ENCODE data around the gene MLLT1.
"Not testable (repeated sequence)": the region's sequence is repeated elsewhere in the genome, so short reads cannot be mapped to it uniquely, and the experiment has no call there.

The MLLT1 gene, protein sequence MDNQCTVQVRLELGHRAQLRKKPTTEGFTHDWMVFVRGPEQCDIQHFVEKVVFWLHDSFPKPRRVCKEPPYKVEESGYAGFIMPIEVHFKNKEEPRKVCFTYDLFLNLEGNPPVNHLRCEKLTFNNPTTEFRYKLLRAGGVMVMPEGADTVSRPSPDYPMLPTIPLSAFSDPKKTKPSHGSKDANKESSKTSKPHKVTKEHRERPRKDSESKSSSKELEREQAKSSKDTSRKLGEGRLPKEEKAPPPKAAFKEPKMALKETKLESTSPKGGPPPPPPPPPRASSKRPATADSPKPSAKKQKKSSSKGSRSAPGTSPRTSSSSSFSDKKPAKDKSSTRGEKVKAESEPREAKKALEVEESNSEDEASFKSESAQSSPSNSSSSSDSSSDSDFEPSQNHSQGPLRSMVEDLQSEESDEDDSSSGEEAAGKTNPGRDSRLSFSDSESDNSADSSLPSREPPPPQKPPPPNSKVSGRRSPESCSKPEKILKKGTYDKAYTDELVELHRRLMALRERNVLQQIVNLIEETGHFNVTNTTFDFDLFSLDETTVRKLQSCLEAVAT

DNA sequence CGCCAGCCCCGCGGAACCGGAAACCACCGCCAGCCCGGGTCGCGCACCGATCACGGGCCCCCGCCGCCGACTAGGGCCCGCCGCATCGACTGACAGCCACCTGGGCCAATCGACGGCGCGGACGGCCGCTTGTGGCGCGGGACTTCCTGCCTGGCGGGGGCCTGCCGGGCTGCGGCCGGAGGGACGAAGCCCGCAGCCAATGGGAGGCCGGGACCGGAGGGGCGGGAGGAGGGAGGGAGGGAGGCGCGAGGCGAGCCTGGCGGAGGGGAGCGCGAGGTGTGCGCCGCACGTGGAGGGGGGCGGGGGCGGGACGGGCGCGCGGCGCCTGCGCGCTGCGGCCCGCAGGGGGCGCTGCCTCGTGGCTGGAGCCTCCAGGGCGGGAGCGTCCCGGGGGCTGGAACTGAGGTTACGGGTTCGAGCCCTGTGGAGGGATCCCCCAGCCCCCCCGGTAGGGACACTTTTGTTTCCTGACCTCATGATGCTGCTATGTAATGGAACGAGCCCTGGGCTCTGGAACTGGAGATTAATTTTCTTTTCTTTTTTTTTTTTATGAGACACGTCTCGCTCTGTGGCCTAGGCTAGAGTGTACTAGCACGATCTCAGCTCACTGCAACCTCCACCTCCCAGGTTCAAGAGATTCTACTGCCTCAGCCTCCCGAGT is at the start of gene MLLT1:
Gene MLLT1 (minus strand): TSS at position 45 of the 661 bp plus-strand sequence. CDS start 191 bp downstream, outside the sequence.
- peak; percentile 76 for DNase-seq

DNA sequence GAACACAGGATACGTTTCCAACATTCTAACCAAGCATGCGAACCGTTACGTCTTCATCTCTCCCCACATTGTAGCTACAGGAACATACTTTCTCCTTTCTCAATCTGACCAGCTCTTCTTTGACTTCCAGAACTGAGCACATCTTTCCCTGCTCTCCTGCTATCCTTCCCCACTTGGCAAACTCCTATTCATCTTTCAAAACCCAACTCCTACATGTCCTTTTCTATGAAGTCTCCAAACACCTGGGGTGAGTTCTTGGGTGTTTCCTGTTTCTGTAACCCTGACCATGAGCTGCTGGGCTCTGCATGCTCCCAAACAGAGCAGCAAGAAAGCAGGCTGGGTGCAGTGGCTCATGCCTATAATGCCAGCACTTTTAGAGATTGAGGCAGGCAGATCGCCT is 47.0 kb upstream of the MLLT1 start:
- DNase-seq, result no peak

DNA sequence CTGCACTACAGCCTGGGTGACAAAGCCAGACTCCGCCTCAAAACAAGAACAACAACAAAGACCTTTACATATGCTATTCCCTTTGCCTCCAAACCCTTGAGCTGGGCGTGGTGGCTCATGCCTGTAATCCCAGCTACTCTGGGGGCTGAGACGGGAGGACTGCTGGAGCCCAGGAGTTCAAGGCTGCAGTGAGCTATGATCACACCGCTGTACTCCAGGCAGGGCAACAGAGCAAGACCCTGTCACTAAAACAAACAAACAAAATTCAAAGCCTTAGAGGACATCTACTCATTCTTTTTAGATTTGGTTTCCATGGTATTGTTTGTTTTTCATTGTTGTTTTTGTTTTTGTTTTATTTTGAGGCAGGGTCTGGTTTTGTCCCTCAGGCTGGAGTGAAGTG is 45.8 kb upstream of the MLLT1 start:
- no peak for DNase-seq

DNA sequence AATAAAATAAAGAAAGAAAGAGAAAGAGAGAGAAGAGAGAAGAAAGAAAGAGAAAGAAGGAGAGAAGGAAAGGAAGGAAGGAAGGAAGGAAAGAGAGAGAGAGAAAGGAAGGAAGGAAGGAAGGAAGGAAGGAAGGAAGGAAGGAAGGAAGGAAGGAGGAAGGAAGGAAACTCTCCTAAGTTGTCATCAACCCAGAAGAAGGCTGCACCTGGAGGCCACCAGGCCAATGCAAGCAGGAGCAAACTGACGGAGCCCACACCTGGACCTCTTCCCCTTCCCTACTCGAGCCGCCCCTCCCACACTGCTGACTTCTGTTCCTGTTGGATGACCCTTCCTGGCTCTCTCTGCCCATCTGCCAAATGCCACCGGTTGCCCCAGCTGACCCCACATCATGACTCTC is 45.0 kb upstream of the MLLT1 start:
- no peak for DNase-seq

DNA sequence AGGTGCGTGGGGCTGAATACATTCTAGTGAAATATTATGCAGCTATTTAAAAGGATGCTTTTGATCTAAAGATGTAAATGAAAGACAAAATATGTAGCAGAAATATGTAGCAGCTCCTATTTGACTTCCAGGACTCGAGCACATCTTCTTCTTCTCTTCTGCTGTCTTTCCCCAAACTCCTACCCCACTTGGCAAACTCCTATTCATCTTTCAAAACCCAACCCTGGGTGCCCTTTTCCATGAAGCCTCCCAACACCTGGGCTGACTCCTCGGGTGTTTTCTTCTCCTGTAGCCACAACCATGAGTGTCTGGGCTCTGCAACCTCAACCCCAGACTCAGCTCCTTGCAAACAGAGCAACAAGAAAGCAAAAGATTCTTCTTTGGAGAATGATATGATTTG is 42.5 kb upstream of the MLLT1 start:
- DNase-seq, result no peak

DNA sequence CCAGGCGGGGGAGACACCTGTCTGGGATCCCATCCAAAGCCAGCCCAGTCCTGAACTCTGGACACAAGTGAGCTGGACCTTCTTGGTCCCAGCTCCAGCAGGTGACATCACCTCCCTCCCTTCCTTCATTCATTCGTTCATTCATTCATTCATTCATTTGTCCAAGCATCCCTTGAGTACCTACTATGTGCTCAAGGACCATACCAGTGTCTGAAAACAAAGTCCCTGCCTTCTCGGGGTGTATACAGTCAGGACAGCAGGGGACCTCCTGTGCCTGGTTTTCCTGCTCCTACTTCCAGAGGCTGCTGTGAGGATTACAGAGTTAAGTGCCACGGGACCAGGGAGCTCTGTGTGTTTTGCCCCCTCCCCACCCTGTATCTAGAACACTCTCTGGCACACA is 39.6 kb upstream of the MLLT1 start:
- no peak for DNase-seq

DNA sequence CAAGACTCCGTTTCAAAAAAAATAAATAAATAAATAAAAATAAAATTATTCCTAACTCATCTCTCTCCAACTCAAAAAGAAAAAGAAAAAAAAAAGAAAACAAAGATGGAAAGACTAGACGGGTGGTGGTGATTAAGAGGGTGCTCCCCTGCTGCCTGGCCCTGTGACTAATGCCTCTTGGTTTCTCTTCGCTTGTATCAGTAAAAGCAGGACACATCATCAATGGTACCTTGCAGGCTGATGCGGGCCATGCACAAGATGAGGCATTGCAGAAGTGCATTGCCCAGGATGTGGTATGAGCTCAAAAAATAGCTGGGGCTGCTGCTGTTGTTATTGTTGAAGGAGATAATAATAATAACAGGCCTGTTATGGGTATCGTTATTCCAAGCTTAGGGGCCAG is 39.0 kb upstream of the MLLT1 start:
- no peak for DNase-seq

DNA sequence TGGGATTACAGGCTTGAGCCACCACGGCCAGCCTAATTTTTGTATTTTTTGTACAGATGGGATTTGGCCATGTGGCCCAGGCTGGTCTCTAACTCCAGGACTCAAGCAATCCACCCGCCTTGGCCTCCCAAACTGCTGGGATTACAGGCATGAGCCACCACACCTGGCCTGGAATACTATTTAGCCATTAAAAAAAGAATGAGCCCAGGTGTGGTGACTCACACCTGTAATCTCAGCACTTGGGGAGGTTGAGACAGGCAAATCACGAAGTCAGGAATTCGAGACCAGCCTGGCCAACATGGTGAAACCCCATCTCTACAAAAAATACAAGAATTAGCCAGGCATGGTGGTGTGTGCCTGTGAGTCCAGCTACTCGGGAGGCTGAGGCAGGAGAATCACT is 35.9 kb upstream of the MLLT1 start:
- not testable (repeated sequence) for DNase-seq

DNA sequence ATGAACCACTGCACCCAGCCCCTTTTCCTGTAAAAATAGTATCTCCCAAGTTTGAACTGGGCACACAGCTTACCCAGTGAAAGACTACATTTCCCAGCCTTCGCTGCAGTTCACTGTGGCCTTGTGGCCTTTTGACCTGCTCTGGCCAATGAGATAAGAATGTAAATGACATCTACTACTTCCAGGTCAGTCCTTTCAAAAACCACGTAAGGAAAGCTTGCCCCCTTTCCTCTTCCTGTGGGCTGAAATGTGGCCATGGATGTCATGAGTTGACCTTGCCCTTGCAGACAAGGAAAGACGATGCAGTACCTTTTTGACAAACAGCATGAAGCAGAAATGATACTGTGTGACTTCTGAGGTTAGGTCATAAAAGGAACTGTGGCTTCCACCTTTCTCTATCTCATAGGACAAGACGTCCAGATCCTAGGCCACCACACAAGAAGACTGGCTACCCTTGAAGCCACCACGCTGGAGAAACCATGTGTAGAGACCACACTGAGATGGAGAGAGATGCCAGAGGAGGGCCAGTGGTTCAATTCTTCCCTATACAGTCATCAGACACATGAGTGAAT is 33.7 kb upstream of the MLLT1 start:
- DNase-seq, result no peak

DNA sequence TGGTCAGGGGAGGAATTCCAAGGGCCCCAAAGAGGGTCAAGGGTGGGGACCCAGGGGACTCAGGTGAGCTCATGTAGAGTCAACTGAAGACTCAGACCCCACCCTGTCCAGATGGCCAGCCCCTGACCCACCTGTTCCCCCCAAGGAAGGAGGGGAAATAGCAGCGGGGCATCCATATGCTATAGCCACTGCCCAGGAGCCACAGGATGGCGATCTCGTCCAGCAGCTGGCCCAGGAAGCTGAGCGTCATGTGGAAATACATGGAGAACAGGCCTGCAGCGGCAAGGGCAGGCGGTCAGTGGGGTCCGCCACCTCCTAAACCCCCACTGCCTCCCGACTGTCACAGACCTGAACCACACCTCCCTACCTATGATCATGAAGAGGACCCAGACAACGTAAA is 32.2 kb upstream of the MLLT1 start:
- no peak for DNase-seq

DNA sequence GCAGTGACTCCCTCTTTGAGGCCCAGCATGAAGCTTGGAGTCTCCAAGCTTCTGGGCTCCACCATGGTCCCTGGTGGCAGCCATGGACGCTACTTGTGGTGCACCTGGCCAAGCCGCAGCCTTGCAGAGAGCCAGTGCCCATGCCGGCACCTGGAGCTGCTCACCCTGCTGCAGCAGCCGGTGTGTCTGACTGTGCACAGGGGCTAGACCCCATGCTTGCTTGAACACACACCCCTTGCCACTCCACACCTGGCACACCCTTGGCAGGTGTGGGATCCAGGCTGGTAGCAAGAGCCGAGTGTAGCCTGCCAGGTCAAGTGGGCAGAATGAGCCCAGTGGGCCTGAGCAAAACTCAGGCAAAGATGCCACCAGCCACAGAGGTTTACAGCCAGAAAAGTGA is 18.6 kb upstream of the MLLT1 start:
- no peak for DNase-seq

DNA sequence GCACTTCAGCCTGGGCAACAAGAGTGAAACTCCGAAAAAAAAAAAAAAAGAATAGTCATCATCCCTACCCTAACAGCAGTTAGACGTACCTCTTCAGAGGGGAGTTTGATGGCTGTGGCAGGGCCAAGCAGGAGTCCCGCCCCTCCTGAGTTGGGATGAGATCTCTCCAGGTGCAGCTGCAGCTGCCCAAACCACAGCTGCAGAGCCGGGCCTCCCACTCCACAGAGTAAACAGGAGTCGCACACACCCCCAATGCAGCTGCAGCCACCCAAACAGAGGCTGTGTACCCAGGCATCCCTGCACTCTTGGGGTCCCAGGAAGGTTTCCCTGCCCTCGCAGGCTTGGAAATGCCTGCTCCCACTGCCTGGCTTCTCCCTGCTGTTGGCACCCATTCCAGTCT is 17.4 kb upstream of the MLLT1 start:
- DNase-seq, result no peak

DNA sequence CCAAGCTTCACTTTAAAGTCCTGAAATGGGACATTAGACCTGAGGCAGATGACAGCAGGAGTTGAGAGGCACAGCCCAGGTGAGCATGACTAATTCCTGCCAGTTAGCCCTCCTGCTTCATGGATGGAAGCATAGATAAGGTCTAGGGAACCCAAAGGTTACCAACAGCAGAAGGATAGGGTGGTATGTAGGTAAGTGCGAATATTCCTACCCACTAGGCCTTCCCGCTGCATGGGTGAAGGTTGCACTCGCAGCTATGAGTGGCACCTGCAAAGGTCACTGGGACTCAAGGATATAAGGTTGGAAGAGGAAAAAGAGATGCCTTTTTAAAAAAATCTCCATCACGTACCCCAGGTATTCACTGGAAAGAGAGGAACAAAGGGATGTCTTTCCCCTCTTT is 12.2 kb upstream of the MLLT1 start:
- no peak for DNase-seq

DNA sequence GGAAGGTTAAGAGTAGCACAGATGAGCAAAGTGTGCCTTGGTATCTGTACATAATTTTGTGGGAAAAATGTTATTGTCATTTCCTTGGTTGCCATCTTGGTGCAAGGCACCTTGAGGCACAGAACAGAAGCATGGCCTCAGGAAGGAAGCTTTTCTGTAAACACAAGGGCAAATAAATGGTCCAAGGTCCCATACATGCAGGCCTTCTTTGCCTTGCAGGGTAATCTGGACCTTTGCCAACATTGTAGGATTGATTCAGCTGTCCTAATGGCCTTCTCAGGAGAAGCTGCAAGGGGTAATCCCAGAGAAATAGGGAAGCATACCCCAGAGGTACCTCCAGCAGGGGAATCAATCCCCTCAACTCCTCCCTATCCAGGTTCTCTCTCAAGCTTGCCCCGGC is 9.0 kb upstream of the MLLT1 start:
- no peak for DNase-seq

DNA sequence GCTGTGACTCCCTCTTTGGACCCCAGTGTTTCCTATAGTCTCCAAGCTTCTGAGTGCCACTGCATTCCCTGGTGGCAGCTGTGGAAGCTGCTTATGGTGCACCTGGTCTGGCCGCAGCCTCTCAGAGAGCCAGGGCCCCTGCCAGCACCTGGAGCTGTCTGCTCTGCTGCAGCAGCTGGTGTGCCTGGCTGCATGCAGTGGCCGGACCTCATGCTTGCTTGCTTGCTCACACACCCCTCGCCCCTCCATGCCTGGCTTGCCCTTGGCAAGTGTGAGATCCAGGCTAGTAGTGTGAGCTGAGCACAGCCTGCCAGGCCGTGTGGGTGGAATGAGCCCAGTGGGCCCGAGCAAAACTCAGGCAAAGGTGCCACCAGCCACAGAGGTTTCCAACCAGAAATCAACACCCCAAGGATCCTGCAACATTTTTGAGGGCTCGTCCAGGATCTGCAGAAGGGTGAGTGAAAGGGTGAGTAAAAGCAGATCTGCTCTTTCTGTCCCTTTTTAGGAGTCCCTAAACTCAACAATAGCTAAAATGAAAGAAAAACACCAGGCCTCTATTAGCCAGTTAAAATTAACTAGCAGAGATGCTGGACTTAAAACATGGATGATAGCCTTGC is 7.6 kb upstream of the MLLT1 start:
- DNase-seq, result no peak

DNA sequence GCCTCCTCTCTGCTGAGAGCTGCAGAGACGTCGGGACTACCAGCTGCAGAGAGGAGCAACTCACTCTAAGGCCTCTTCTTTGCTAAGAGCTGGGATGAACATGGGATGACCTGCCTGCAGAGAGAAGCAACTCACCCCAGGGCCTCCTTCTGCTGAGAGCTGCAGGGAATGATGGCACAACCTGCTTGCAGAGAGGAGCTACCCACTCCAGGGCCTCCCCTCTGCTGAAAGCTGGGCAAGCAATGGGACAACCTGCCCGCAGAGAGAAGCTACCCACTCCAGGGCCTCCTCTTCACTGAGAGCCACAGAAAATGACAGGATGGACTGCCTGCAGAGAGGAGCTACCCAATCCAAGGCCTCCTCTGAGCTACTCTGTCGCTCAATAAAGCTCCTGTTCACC is 6.9 kb upstream of the MLLT1 start:
- no peak for DNase-seq

DNA sequence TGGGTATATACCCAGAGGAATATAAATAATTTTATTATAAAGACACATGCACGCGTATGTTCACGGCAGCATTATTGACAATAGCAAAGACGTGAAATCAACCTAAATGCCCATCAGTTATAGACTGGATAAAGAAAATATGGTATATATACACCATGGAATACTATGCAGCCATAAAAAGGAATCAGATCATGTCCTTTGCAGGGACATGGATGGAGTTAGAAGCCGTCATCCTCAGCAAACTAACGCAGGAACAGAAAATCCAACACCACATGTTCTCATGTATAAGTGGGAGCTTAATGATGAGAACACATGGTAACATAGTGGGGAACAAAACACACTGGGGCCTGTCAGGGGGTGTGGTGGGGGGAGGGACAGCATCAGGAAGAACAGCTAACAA is 2.6 kb upstream of the MLLT1 start:
- DNase-seq, result not testable (repeated sequence)

DNA sequence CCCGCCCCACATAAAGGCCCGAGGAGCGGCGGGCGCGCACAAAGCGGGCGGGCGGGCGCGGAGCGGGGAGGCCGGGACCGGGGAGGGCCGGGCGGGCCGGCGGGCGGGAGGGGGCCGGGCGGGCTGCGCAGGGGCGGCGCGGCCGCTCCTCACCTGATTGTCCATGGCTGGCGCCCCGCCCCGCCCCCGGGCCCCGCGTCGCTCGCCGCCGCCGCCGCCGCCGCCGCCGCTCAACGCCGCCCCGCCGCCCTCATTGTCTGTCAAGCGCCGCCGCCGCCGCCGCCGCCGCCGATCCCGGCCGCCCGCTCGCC is 200 bp downstream of the MLLT1 start:
- no peak for DNase-seq

DNA sequence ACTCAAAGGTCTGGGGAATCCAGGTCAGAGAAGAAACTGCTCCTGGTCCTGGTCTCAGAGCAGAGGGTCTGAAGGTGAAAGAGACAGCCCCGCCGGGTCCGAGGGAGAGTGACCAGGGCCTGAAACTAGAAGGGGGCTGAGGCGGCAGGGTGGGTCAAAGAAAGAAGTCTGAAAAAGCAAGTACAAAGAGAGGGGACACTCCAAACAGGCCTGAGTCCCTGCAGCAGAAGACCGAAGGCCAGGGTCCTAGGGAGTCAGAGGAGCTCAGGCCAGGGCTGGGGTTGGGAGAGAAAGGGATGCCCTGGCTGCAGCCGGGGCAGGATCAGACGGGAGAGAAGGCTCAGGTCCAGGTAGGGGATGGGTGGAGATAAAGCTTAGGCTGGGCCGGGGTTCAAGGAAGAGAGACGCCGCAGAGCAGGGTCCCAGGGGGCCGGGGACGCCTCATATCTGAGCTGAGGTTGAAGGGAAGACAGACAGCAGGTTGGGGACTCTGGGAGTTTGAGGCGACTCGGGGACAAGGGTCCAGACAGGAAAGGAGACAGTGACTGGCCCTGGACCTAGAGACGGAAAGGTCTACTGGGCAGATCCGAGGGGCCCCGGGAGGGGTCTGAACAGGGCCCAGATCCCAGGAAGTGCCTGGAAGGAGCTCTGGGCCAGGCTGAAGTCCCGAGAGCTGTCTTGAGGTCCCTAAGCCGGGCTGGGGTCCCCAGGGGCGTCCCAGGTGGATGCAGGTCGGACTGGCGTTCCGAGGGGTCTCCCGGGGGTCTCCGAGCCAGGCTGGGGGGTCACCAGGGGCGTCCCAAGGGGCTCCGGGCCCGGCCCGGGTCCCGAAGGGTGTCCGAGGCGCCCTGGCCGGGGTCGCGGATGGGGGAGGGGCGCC is 795 bp downstream of the MLLT1 start:
- DNase-seq, result no peak

DNA sequence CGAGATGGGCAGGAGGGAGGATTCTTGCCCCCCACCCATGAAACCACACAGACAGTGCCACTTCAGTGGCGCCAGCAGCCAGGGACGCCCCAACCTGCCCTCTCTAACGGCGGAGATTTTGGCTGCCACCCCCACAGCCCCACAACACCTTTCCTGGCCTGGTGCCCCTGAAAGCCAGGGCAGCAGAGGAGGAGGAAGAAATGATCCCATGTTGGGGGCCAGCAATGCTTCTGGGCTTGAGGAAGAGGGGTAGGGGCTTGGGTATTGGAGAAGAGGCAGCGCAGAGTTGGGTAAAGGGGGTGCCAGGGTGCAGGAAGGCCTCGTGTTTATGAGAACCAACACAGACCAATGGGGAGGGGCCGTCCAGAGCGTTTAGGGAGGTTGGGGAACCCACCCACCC is 1.7 kb downstream of the MLLT1 start:
- no peak for DNase-seq

DNA sequence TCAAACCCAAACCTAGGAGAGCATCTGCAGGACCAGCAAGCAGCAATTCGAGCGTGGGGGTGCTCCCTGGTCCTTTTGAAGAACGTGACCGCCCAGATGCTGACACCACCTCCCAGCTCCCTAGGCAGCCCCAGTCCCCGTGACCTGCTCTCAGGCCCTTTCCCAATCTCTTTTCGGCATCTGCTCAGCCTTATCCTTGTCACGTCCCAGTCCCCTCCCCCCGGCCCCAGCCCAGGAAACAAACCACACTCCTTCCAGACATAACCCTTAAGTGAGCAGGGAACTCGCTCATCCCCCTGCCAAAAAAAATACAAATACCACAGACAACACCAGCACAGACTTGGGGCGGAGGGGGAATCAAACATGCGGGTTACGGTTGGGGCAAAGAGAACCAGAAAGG is 3.3 kb downstream of the MLLT1 start:
- no peak for DNase-seq

DNA sequence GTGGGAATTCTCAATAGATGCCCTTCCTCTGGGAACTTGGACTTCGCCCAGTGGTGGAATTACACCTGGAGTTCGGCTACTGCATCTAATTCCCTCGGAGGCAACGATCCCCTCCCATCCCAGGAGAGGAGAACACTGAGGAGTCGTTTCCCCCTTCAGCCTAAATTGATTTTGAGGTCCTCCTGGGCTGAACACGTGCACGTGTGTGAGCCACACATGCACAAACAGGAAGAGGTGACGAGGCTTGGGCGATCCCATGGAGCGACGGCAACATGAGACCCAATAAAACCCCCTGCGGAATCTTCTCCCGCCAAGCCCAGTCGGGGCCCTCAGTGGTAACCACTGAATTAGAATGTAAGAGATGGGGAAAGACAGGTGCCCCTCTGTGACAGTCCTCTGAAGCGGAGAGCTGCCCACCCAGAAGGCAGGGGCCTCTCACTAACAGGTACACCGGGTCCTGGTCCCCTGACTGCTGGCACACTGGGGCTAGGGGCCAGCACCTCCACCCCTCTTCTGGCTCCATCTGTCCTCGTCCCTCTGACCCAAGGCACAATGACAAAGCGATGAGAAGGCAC is 4.5 kb downstream of the MLLT1 start:
- no peak for DNase-seq

Data from NCI-H524 treated with DMSO at 0.1 percent for 48 hours (cell line).